Left kidney (tissue), 2 donors: ENCODE results near the gene ZDHHC20. TPM values are rescaled to one million over a fixed set of nuclear protein-coding genes. Genes with fewer than 3 reads are reported as not detected.

Source experiments
- DNase-seq: peaks from one replicate; pipeline ENCODE4 v3.0.0-alpha.2; 2013
- polyA plus RNA-seq: library from polyadenylated mRNA; unstranded; fragments of 120-200 nt; gene quantifications from one replicate; pipeline ENCODE4 v1.2.1, GENCODE V29; 2013; ENCODE audit not compliant: insufficient read length

Gene ZDHHC20
- polyA plus RNA-seq, 1 donor = 101 TPM

DNA sequence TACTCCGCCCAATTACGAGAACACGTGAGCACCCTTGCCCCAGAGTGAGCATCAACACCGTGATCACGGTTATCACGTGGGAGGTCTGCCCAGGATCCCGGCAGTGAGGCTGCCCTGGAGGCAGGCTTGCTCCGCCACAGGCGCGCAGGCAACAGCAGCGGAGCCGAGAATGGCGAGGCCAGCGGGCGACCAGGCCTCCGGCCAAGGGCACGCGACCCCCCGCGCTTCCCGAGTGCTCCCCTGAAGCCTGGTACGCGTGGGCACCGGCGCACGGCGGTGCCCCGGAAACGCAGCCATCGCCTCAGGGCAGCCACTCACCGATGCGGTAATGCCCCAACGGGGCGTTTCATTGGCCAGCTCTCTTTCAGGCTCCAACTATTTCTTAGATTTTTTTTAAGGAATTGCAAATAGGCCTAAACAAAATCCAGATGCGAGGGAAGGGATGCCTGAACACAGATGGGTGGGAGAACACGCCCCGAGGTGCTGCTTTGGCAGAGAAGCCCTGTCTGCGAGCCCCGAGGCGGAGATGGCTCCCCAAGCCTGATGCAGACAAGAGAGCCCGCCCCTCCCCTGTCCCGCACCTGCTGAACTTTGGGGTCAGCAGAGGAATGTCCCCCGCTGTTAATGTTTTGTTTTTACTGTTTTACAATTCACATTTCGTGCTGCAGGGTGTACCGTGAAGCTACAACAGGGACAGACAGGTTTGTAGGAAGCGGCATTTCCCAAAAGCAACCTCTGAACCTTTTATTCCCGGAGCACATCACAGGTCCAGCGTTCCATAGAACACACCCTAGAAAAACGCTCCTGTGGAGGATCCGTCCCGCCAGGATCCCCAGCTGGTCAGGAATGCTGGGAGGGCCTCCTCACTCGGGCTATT lies 132.7 kb downstream of the ZDHHC20 start:
- peak; percentile 39 for DNase-seq

DNA sequence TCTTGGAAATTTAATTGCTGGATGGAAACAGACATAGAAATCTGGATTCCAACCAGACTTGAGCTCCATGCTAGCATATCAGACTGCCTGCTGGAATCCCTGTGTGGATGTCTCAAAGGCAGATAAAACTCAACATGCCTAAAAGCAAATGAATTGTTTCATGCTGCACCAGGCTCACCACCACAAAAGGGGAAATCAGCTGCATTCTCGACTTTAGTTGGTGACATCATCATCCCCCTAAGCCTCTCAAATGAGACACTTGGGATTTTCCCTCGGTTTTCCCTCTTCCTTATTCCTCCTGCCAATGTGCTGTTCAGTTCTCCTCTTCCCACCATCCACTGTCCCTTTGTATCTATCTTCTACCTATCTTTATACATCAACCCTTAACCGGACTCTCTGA lies 134.3 kb downstream of the ZDHHC20 start:
- no peak for DNase-seq

DNA sequence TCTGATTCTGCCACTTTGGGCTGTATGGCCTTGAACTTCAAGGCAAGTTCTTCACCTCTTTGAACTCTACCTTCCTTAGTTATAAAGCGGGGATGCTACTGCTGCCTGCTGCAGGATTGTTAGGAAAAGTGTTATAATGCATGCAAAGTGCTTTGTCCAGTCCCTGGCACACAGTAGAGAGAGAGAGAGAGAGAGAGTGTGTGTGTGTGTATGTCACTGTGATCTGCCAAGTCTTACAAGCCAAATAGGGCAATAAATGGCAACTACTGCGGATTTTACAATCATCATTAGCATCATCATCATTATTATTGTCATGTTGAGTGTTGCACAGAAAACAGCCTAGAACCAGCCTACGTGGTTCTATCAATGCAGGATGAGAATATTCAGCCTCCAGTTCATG lies 136.1 kb downstream of the ZDHHC20 start:
- no peak for DNase-seq

Other genes starting within 250 kb of the ZDHHC20 start
- gene MICU2, start 144.9 kb upstream of the ZDHHC20 start, polyA plus RNA-seq = 113 TPM
- gene FGF9, start 211.8 kb upstream of the ZDHHC20 start, polyA plus RNA-seq = 23.6 TPM